Measurements from ENCODE around the gene PTGIS.
A peak's percentile ranks its signal among the peaks of the same experiment; 100 is the strongest.

The PTGIS gene

DNA sequence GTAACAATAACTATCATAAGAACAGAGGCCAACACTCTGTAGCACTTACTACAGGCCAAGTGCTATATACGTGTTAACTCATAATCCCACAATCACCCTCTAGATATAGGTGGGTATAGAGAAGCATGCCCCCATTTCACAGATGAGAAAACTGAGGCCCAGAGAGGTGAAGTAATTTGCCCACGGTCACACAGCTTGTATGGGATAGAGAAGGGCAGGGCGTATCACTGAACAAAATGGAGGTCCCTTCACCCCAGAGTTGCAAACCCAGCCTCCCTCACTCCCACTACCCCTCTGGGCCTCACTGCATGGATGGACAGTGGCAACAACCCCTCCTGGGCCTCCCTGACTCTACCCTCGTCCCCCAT lies 31.8 kb upstream of the PTGIS start:
- in situ Hi-C loops (cut with HindIII; ENCODE audit: low pct_ligation_motif_present, low pct_unique_long_range_greater_than_20kb, low sequenced_read_pairs): no loop called here
- no peak for DNase-seq

DNA sequence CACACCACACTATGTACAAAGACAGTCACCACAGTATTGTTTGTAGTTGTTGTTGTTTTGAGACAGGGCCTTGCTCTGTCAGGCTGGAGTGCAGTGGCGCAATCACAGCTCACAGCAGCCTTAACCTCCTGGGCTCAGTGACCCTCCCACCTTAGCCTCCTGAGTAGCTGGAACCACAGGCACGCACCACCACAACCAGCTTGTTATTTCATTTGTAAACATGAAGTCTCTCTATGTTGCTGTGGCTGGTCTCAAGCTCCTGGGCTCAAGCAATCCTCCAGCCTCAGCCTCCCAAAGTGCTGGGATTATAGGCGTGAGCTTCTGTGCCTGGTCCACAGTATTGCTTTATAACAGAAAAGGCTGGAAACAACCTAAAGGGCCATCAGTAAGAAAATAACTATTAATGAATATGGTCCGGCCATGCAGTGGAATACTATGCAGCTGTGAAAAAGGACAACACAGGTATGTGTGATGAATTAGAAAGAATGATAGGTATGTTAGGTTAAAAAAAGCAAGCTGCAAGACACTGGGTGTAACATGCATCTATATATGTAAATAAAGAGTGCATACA lies 30.0 kb upstream of the PTGIS start:
- no peak for DNase-seq
- in situ Hi-C loops (cut with HindIII; ENCODE audit: low pct_ligation_motif_present, low pct_unique_long_range_greater_than_20kb, low sequenced_read_pairs): no loop called here

DNA sequence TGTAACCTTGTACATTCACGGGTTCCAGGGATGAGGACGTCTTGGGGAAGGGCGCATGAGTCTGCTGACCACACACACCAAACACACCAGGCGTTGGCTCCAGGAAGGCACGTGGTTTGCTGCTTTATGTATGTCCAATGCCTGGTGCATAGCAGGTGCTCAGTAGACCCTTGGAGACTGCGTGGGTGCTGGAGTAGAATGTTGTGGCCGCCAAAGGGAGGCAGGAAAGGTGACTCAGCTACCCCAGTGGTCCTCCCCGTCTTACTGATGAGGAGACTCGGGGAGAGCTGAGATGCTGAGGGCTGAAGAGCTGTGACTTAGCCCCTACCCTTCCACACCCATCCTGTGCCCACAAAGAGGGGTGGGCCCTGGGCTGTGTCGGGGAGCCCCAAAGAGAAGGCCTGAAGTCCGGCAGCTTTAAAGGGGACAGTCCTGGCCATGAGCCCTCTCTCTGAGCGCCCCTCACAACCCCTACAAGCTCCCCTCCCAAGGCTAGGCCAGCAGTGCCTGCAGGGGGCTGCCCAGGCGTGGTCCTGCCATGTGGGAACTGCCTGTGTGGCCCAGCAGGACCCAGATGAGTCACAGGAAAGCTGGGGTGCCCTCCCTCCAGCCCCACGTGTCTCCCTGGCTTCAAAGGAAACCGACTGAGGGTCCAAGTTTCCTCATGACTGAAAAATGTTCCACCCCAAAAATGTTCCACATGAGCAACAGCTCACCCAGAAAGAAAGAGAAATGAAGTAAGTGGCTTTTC lies 28.0 kb upstream of the PTGIS start:
- in situ Hi-C loops (cut with HindIII; ENCODE audit: low pct_ligation_motif_present, low pct_unique_long_range_greater_than_20kb, low sequenced_read_pairs): no loop called here
- peak; percentile 78 for DNase-seq

DNA sequence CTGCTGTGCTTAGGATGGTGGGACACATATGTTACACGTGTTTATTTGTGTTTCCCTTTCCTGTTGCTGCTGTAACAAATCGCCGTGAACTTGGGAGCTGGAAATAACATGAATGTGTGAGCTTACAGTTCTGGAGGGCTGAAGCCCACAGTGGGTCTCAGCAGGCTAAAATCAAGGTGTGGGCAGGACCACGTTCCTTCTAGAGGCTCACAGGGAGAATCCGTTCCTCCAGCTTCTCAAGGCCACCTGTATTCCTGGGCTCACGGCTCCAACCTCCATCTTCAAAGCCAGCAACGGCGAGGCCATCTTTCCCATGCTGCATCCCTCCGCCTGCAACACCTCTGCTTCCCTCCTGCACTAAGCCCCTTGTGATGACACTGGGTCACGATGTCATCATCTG lies 27.4 kb upstream of the PTGIS start:
- in situ Hi-C loops (cut with HindIII; ENCODE audit: low pct_ligation_motif_present, low pct_unique_long_range_greater_than_20kb, low sequenced_read_pairs): no loop called here
- DNase-seq: no peak

DNA sequence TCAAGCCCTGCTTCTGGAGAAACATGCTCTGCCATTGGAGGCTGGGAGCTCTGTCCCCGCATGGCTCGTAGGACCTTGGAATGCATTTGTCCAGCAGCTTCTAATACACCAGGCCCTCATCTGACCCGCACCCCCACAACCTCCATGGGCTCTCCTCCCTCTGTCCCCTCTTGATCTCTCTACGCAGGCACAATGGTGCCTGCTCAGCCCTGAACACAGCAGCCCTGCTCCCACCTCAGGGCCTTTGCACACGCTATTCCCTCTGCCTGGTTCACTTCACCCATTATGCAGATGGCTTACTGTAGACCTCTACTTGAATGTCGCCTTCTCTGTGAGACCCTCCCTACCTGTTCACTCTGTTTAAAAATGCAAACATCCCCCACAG lies 27.0 kb upstream of the PTGIS start:
- DNase-seq: no peak
- in situ Hi-C loops (cut with HindIII; ENCODE audit: low pct_ligation_motif_present, low pct_unique_long_range_greater_than_20kb, low sequenced_read_pairs): no loop called here

DNA sequence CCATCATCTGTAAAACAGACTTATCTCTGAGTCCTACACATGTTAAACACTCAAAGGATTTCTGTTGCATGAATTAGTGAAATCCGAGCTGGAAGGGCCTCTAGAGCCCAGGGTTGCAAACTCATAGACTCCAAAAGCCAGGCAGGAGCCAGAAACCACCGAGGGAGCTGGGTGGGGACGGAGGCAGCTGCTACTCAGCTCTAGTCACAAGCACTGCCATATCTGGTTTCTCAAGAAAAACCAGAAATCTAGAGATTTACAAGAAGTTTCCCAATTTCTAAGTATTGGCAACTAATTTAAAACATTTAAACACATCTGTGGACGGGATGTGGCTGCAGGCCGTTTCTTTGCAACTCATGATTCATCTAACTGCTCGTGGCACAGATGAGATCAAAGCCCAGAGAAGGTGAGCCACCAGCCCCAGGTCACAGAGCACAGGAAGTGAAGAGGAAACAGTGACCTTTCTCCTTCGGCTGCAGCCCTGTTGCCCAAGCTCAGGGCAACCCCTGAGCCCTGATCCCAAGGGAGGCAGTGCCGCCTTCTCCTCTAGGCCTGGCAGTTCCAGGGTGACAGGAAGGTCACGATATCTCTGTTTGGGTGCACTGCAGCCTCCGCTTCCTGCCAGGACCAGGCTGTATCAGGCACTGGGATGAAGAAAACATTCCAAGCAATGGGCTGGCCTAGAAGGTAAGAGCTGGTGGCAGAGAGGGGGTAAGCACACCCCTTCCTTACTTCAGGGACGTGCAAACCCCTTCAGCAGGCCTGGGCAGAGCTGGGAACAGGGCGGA lies 26.4 kb upstream of the PTGIS start:
- in situ Hi-C loops (cut with HindIII; ENCODE audit: low pct_ligation_motif_present, low pct_unique_long_range_greater_than_20kb, low sequenced_read_pairs): no loop called here
- DNase-seq: no peak

DNA sequence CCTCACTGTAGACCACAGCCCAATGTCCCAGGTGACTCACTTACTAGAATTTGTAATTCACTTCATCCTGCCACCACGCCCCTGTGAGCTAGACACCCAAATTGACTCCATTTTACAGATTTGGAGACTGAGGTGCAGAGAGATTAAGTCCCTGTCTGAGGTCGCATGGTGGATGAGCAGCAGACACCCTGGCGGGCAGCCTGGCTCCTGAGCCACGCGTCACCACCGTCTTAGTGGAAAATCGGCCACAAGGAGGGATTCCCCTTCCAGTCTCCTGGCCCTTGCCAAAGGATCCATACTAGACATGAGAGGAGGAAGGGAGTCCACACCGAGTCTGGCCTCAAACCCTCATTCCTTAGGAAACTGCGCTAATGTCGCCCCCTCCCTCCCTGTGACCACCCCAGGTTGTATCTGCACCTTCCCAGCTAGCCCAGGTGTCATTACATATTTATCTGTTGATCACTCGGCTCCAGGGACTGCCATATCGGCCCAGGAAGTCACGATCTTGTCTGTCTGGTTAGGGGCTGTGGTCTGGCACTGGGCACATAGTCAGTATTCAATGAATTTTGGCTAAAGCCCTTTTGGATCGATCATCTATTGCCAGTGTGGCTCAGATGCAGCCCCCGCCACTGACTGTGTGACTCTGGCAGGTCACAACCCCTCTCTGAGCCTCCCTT lies 25.7 kb upstream of the PTGIS start:
- in situ Hi-C loops (cut with HindIII; ENCODE audit: low pct_ligation_motif_present, low pct_unique_long_range_greater_than_20kb, low sequenced_read_pairs): no loop called here
- DNase-seq: no peak

DNA sequence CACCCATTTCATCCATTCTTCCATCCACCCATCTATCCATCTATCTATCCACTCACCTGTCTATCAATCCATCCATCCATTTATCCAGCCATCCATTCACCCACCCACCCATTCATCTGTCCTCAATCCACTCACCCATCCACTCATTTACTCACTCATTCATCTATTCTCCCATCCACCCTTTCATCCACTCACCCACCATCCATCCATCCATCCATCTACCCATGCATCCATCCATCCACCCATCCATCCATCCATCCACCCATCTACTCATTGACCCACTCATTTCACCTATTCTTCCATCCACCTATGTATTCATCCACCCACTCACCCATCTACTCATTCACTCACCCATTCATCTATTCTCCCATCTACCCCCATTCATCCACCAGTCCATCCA lies 24.2 kb upstream of the PTGIS start:
- in situ Hi-C loops (cut with HindIII; ENCODE audit: low pct_ligation_motif_present, low pct_unique_long_range_greater_than_20kb, low sequenced_read_pairs): no loop called here
- no peak for DNase-seq

DNA sequence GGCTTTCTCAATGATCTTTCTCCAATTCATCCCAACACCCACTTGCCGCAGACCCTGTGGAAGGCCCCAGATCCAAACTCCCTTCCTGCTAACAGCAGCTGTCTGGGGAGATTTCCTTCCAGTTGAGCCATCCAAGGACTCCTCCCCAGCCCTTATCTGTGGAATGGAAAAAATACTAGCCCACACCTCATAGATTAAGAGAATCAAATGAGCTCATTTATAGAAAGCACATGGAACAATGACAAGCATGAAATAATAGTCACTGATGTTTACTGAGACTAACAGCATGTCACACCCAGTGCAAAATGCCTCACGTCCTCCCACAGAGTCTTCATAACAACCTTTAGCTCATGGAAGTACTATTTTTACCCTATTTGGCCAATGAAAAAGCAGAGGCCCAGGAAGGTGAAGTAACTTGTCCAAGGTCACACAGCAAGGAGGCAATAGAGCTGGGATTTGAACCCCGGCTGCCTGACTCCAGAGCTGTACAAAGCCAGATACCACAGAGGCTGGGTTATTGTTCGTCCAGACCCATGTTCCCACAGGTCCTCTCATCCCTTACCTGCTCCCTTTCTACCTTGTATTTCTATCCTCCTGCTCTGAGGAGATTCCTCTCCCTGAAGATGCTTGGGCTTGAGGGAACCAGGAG lies 23.4 kb upstream of the PTGIS start:
- in situ Hi-C loops (cut with HindIII; ENCODE audit: low pct_ligation_motif_present, low pct_unique_long_range_greater_than_20kb, low sequenced_read_pairs): no loop called here
- DNase-seq: no peak

DNA sequence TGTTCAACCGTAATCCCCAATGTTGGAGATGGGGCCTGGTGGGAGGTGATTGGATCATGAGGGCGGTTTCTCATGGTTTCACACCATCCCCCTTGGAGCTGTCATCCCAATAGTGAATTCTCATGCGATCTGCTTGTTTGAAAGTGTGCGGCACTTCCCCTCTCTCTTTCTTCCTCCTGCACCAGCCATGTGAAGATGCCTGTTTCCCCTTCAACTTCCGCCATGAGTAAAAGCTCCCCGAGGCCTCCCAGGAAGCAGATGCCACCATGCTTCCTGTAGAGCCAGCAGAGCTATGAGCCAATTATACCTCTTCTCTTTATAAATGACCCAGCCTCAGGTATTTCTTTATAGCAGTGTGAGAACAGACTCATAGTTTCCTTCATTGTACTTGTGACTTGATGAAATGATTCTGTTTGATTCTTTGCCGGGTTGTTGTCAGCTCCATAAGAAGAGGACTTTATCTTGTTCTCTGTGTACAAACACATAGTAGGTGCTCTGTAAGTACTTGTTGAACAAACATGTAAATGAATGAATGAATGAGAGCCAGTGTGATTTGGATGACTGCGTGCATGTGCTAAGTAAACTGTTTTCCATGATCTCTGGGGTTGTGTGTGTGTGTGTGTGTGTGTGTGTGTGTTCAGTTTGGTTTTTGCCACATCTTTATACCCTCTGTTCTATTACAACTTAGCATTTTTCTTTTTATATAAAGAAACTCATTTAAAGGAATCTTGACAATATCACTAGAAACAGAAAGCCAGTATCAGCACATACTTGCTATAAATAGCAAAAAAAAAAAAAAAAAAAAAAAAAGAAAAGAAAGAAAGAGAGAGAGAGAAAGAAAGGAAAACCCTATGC lies 22.5 kb upstream of the PTGIS start:
- DNase-seq: no peak
- in situ Hi-C loops (cut with HindIII; ENCODE audit: low pct_ligation_motif_present, low pct_unique_long_range_greater_than_20kb, low sequenced_read_pairs): no loop called here

DNA sequence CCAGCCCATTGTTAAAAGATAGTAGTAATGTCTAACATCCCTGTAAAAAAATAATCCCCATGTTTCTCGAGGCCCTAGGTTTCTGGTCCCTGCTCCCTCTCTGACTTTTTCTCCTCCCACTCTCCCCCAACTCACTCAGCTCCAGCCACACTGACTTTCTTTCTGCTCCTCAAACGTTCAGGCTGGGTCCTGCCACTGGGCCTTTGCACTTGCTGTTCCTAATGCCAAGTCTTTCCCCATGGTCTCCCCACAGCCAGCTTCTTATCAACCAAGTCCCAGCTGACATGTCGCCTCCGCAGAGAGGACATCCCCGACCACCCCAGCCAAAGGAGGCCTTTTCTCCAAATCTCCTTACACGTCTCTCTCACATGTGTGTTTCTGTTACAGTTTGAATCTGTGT lies 21.8 kb upstream of the PTGIS start:
- in situ Hi-C loops (cut with HindIII; ENCODE audit: low pct_ligation_motif_present, low pct_unique_long_range_greater_than_20kb, low sequenced_read_pairs): no loop called here
- no peak for DNase-seq

DNA sequence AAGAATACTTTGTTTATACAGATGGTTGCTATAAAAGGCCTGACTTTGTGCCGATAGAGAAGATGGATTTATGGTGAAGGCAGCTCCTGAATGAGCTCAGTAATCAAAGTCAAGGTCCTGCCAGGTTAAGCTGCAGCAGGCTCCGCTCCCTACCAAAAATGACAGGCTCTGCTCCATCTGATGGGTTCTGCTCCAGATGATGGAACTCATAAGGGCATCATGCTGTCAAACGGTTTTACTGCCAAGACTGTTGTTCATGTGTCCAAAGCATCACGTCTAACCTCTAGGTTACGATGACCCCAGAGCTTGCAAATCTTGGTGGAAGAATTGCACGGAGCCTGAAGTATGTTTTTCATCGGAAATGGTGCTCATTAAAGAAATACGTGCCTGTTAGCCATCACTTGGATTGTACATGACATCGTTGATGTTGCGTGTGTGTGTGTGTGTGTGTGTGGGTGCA lies 19.2 kb upstream of the PTGIS start:
- DNase-seq: no peak
- in situ Hi-C loops (cut with HindIII; ENCODE audit: low pct_ligation_motif_present, low pct_unique_long_range_greater_than_20kb, low sequenced_read_pairs): no loop called here

DNA sequence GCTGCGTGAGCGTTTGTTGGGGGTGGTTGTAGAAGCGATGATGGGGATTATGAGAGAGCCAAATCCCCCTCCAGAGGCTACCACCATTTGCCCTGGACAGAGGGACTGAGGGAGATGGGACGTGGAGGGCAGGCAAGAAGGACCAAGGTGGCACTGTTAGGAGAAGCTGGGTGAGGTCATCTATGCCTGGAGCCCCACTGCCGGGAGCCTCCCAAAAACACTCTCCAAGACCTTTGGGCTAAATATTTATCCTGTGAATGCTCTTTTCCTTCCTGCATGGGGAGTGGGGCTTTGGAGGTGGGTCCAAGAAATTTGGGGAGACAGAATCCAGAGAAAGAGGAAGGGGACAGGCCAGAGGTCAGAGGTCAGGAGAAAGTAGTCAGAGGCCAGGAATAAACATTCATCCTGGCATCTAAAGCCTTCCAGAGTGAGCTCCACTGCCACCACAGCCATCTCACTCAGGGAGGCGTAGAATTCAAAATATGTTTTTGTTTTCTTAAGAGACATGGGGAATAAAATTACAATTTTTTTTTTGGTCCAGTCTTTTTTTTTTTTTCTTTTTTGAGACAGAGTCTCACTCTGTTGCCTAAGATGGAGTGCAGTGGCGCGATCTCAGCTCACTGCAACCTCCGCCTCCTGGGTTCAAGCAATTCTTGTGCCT lies 17.8 kb upstream of the PTGIS start:
- in situ Hi-C loops (cut with HindIII; ENCODE audit: low pct_ligation_motif_present, low pct_unique_long_range_greater_than_20kb, low sequenced_read_pairs): no loop called here
- DNase-seq: no peak

DNA sequence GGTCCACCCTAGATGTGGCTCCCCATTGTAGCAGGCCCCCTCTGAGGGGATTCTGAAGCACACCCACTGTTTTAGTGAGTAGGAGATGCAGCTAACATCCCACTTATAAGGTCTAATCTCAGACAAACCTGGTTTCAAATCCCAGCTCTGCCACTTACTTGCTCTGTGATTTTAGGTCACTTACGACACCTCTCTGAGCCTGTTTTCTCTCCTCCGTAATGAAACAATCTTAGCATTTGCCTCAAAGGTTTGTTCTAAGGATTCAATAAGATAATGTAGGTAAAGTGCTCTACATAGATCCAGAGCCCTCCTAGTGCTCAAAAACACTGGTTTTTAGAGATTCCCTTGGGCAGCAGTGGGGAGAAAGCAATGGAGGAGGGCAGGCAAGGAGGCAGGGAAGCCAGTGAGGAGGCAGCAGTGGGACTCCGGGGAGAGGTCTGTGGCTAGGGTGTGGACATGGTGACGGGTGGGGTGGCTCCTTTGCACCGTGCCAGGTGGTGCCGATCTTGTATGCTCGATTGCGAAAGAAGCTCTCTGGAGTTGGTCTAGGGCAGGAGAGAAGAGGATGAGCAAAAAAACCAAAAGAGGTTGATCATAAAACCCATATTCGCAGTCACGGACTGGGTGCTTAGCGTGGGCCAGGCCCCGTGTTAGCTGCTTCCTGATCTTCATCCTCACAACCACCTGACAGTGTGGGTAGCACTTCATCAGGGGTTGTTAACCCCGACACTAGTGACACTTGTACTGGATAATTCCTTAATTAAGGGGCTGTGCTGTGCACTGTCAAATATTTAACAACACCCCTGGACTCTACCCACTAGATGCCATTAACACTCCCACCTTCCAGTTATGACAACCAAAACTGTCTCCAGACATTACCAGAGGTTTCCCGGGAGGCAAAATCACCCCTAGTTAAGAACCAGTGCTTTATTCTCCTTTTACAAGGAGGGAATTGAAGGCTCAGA lies 16.8 kb upstream of the PTGIS start:
- in situ Hi-C loops (cut with HindIII; ENCODE audit: low pct_ligation_motif_present, low pct_unique_long_range_greater_than_20kb, low sequenced_read_pairs): no loop called here

DNA sequence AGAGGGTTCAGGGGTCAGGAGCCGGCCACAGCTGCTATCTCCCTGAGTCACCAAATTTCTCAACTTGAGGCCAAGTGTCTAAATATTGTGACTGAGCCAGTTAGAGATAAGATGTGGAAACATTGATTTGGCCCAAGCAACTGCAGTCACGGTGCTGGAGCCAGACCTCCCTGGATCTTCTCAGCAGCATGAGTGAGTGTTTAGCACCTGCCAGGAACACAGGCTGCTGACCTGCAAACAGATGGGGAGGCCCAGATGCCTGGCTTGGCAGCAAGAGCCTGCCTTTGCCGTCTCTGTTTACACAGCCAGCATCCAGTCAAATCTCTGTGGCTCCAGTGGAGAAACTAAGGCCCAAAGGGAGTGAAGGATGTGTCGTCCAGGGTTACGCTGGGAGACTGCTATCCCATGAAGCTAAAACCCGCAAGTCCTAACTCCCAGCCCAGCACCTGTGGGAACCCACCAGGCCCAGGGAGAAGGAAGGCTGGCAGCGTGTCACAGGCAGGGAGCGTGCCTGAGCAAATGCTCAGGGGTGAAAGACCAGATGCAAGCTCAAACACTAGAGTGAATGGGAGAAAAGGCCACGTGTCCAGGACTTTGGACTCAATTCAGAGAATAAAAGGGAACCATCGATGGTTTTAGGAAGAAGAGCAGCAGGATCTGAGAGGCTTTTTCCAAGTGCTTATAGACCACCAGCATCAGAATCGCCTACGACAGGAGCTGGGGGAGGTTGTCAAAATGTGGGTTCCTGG lies 15.9 kb upstream of the PTGIS start:
- in situ Hi-C loops (cut with HindIII; ENCODE audit: low pct_ligation_motif_present, low pct_unique_long_range_greater_than_20kb, low sequenced_read_pairs): no loop called here
- DNase-seq: peak; percentile 56

More for the DNA sequence above, 16.8 kb upstream of the PTGIS start:
- DNase-seq: no peak

DNA sequence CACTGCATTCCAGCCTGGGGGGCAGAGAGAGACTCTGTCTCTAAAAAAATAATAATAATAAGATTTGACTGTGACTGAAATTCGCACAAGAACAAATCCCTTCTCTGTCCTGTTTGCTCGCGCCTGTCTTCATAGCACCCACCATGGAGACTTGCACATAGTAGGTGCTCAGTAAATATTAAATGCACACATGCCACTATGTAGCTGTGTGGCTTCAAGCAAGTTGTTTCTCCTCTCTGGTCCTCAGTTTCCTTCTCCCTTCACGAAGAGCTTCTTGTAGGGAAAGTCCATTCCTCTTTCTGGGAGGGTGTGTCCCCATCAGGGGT lies 15.4 kb upstream of the PTGIS start:
- in situ Hi-C loops (cut with HindIII; ENCODE audit: low pct_ligation_motif_present, low pct_unique_long_range_greater_than_20kb, low sequenced_read_pairs): no loop called here
- DNase-seq: no peak

Data from ACHN (cell line).